GM10847 (cell line): ENCODE measurements around the gene MTFR2.

ENCODE experiments used
- POLR2A ChIP-seq: IDR thresholded peaks from 2 replicates; pipeline ENCODE4 v1.6.1; 2011; ENCODE audit not compliant: insufficient read length; ENCODE audit errors: extremely low read depth

MTFR2 gene

DNA sequence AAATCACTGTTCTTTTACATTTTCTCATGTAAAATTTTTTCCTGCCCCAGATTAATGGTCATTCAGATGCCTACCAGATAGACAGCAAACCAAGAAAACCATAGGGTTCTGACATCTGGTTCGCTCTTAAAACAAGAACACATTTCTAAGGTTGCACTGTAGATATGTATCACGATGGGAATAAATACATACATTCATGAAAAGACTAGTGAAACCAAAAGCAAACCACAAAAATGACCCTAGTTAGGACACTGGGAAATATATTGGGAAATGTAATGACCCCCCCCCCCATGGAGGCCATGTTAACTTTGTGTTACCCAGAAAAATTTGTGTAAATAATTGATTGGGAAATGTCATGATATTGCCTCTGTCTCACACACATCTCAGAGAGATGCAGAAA lies 37.5 kb downstream of the MTFR2 start:
- TF ChIP-seq POLR2A: no peak

DNA sequence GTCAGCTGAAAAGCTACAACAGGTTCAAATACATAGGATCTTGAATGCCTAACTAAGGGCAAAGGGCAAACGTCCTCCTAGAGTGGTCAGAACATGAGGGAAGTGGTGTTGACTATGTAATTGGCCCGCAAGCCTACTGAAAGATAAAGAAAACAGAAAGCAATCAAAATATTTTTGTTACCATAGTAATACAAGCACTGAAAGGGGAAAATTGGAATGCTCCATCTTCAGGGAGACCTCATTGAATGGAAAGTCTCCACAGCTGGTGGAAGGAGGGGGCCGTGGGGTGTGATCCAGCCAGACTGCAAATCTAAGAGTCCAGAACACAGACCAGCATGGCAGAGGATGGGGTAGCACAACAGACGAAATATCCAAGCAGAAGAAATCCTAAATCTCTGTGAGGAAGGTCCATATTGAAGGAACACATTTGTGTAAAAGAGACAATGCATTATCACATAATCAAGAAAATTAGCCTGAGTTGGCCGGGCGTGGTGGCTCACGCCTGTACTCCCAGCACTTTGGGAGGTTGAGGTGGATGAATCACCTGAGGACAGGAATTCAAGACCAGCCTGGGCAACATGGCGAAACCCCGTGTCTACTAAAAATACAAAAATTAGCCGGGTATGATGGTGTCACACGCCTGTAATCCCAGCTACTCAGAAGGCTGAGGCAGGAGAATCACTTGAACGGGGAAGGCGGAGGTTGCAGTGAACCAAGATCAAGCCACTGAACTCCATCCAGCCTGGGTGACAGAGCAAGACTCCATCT lies 39.5 kb downstream of the MTFR2 start:
- no peak for TF ChIP-seq POLR2A

- no peak for TF ChIP-seq POLR2A
Measured at GRCh38 chr6:136209496-136209895, 40.6 kb downstream of the MTFR2 start.

- TF ChIP-seq POLR2A: no peak
Measured at GRCh38 chr6:136208783-136209182, 41.3 kb downstream of the MTFR2 start.

DNA sequence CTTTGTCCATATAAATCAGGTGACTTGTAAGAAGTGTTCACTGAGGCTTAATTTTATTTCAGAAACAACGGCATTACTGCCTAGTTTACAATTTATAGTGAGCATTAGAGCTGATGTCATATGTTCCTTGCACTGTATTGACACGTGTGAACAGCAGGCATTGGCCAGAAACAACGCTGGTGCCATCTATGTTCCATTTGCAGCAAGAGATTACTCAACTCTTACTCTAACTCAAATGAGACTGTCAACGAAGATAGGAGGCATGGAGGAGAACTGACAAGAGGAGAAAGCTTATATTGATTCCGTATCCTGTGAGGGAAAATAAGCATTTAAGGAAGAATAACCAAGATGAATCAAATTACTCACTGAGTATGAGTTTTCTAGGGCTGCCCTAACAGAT lies 48.4 kb downstream of the MTFR2 start:
- TF ChIP-seq POLR2A: no peak

DNA sequence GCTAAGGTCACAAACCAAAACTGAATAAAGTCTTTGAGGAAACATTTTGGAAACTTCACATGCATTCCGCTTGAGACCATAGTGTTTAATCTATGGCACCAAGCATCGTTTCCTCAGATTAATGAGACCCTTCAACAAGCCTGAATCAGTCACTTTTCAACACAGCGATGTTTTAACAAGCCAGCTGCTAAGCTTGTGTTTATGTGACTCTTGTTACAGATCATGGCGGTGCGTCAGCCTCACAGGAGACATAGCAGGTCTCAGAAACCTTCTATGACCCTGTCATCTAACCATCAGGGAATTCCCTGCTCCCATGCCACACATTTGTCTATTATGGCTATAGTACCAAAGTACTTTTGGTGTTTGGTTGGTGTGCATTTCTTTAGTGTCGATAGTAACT lies 57.2 kb downstream of the MTFR2 start:
- no peak for TF ChIP-seq POLR2A

DNA sequence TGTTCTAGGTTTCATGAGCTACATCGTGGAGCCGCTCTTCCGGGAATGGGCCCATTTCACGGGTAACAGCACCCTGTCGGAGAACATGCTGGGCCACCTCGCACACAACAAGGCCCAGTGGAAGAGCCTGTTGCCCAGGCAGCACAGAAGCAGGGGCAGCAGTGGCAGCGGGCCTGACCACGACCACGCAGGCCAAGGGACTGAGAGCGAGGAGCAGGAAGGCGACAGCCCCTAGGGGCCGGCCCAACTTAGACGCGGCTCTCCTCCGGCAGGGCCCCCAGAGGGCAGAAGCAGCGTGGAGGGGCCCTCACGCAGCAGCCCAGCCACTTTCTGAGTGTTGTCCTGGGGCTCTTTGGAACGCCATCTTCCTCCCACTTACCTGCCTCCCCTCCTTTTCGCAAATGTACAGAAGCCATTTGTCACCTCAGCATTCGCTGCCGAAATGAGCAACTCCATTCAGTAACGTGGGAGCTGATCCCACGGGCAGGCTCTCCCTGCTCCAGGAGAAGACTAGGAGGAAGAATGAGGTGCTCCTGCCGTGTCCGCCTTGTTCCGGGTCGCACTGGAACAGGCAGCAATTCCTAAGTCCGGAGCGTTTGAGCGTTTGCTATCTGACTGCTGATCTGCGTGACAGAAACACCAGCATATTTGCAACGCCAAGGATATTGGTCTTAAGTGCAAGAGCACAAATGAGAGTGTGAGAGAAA lies 58.4 kb downstream of the MTFR2 start:
- no peak for TF ChIP-seq POLR2A

DNA sequence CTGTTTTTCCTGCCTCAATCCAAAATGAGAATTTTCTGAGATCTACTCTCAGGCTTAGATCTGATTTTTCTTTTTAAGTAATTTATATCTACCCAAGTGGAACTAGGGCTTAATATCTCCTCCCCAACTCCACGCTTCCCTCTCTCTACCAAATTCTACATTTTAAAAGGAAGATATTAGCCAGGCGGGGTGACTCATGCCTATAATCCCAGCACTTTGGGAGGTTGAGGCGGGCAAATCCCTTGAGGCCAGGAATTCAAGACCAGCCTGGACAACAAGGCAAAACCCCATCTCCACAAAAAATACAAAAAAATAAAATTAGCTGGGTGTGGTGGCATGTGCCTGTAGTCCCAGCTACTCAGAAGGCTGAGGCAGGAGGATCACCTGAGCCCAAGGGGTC lies 61.0 kb downstream of the MTFR2 start:
- no peak for TF ChIP-seq POLR2A

- TF ChIP-seq POLR2A: no peak
Measured at GRCh38 chr6:136188486-136188885, 61.6 kb downstream of the MTFR2 start.

GRCh38 chr6:136186363-136186762 lies 63.7 kb downstream of the MTFR2 start:
- no peak for TF ChIP-seq POLR2A

- TF ChIP-seq POLR2A: no peak
Measured at GRCh38 chr6:136184738-136185137, 65.4 kb downstream of the MTFR2 start.

DNA sequence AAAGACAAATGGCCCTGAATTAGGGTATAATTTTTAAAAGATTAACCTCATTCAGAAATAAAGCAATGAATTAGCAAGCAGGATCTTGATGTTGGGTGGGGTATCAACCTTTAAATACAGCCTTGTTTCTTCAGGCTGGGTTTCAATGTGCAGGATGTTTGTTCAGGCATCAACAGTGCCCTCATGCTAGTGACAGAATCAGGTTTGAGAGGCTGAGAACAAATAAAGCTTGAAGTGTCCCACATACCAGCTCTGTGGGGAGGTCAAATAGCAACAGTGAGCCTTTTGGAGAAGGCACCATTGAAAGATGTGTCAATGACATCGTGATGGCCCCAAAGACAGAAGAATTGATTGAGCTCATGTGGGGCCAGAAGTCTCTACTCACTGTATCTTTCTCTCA lies 68.2 kb downstream of the MTFR2 start:
- no peak for TF ChIP-seq POLR2A

GRCh38 chr6:136181512-136181833 lies 68.6 kb downstream of the MTFR2 start:
- TF ChIP-seq POLR2A: no peak
